Activated CD4-positive, alpha-beta memory T cell treated with anti-CD3 and anti-CD28 coated beads, Interleukin-2, amount 10 ng/mL, durations not matched to agents 7 days and 5 days (primary cell): ENCODE measurements around the gene ZNF20. TPM values are rescaled to one million over a fixed set of nuclear protein-coding genes. Genes with fewer than 3 reads are reported as not detected.
"Not testable (repeated sequence)": the region's sequence is repeated elsewhere in the genome, so short reads cannot be mapped to it uniquely, and the experiment has no call there.

ENCODE experiments used
- CTCF ChIA-PET: fragments of 350-600 bp; sonication (Branson Sonifier 250); formaldehyde crosslinking; loops from one replicate; lab custom pipeline; 2021; ENCODE audit warnings: antibody characterized with exemption, inconsistent platforms; lab: Charles Lee
- POLR2A ChIA-PET: fragments of 350-600 bp; sonication (Branson Sonifier 250); formaldehyde crosslinking; loops from one replicate; lab custom pipeline; 2021; ENCODE audit warnings: antibody characterized with exemption; lab: Charles Lee
- DNase-seq: peaks from one replicate; pipeline ENCODE4 v3.0.0-alpha.2; 2020
- H3K27ac Mint-ChIP-seq: one replicate; pipeline ENCODE4 v1.8.0; 2021; ENCODE audit warnings: mild to moderate bottlenecking, mixed read lengths
- H3K27me3 Mint-ChIP-seq: one replicate; pipeline ENCODE4 v1.8.0; 2021; ENCODE audit warnings: mixed read lengths
- H3K36me3 Mint-ChIP-seq: one replicate; pipeline ENCODE4 v1.8.0; 2021; ENCODE audit warnings: low read depth, mixed read lengths
- H3K4me1 Mint-ChIP-seq: one replicate; pipeline ENCODE4 v1.8.0; 2021; ENCODE audit warnings: mixed read lengths
- H3K4me3 Mint-ChIP-seq: one replicate; pipeline ENCODE4 v1.8.0; 2021; ENCODE audit warnings: mild to moderate bottlenecking, mixed read lengths
- H3K9me3 Mint-ChIP-seq: one replicate; pipeline ENCODE4 v1.8.0; 2021; ENCODE audit warnings: mixed read lengths
- total RNA-seq, 2 experiments: library from RNA; stranded (reverse); gene quantifications; one replicate each; pipeline ENCODE4 v1.2.3, GENCODE V29; 2021

ZNF20 gene
- total RNA-seq, 2 experiments from 2014 or later = 5.3 to 5.8 TPM

DNA sequence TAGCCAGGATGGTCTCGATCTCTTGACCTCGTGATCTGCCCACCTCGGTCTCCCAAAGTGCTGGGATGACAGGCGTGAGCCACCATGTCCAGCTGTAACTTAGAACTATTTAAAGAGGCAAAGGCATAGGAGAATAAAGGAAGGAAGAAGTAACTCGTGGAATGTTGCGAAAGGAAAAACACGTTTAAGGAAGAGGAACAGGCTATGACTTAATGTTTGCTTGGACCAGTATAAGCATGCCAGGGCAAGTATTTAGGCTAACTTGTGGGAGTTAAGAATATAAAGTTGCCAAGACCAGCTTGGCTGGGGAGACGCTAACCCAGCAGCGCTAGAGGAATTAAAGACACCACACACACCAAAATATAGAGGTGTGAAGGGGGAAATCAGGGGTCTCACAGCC lies 42.1 kb downstream of the ZNF20 start:
- ChIA-PET CTCF (no interaction called here), POLR2A (no interaction called here)
- H3K27me3 Mint-ChIP-seq = peaks cover 1% of the 10 kb centered on the region
- H3K4me3 Mint-ChIP-seq = no peak overlapping the region
- DNase-seq = no peak
- H3K9me3 Mint-ChIP-seq = peaks cover 53% of the 10 kb centered on the region
- peaks cover 13% of the 10 kb centered on the region for H3K36me3 Mint-ChIP-seq
- H3K4me1 Mint-ChIP-seq = peaks cover 7% of the 10 kb centered on the region
- H3K27ac Mint-ChIP-seq = no peak overlapping the region

DNA sequence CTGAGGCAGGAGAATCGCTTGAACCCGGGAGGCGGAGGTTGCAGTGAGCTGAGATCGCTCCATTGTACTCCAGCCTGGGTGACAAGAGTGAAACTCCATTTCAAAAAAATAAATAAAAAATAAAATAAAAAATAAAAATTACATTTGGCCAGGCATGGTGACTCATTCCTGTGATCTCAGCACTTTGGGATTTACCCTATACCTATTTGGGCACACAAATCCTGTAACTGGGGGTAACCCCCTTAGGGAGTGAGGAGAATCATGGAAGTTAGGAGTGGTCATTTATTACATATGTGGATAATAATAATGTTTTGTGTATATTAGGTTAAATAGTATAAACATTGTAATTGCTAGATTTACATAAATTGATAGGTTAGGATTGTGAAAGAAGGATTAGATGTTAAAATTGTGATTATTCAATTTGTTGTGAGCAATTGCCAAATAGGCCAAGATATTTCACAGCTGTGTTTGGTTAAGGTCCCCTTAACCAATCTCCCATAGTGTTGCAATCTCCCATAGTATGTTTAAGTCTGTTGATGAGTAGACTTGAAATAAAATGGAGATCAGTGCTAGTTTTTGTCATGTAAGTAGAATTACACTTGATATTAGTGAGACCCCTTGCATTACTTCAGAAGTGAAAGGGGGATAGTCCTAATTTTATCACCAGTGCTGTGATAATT lies 44.9 kb downstream of the ZNF20 start:
- peaks cover 31% of the 10 kb centered on the region for H3K9me3 Mint-ChIP-seq
- CTCF ChIA-PET = no interaction called here
- peaks cover 12% of the 10 kb centered on the region for H3K4me1 Mint-ChIP-seq
- H3K4me3 Mint-ChIP-seq = no peak overlapping the region
- peaks cover 13% of the 10 kb centered on the region for H3K36me3 Mint-ChIP-seq
- POLR2A ChIA-PET = no interaction called here
- peaks cover 1% of the 10 kb centered on the region for H3K27me3 Mint-ChIP-seq
- H3K27ac Mint-ChIP-seq = no peak overlapping the region
- no peak for DNase-seq

DNA sequence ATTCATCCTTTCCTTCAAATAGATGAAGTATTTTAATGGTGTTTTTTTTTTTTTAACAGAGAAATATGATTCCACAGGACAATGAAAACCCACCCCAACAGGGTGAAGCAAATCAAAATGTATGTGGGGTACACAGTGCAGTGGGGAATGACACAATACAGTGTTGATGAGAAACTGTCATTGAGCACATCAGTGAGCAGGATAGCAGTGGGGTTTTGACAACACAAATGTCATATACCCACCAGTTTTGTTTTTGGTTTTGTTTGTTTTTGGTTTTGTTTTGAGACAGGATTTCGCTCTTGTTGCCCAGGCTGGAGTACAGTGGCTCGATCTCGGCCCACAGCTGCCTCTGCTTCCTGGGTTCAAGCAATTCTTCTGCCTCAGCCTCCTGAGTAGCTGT lies 46.4 kb downstream of the ZNF20 start:
- peaks cover 13% of the 10 kb centered on the region for H3K36me3 Mint-ChIP-seq
- H3K27me3 Mint-ChIP-seq = peaks cover 1% of the 10 kb centered on the region
- DNase-seq = no peak
- CTCF ChIA-PET = no interaction called here
- no peak overlapping the region for H3K27ac Mint-ChIP-seq
- peaks cover 20% of the 10 kb centered on the region for H3K9me3 Mint-ChIP-seq
- POLR2A ChIA-PET = no interaction called here
- peaks cover 12% of the 10 kb centered on the region for H3K4me1 Mint-ChIP-seq
- no peak overlapping the region for H3K4me3 Mint-ChIP-seq

DNA sequence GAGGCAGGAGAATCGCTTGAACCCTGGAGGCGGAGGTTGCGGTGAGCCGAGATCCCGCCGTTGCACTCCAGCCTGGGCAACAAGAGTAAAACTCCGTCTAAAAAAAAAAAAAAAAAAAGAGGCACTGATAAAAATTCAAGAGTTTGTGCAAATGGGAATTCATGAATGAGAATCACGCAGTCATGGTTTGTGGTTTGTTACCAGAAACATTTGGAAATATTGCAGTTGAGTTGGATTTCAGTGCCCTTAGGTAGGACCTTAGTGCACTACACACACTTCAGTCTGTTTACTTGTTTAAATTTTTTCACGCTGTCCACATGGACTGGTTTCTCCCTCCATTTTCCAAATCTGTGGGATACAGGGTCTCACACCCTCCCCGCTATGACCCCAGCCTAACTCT lies 47.2 kb downstream of the ZNF20 start:
- POLR2A ChIA-PET = interaction anchor here (1.0 to 1.1 kb wide), 2 partner anchors 28 to 63 kb away, joined by 3 to 4 read pairs; partner anchors contain the start of gene ZNF625
- CTCF ChIA-PET = interaction anchor here (1.6 to 2.9 kb wide), 2 partner anchors 34 to 169 kb away, joined by 6 to 14 read pairs; partner anchors contain the start of gene ZNF700
- H3K4me3 Mint-ChIP-seq = peak overlapping the region; percentile 73
- H3K4me1 Mint-ChIP-seq = peaks cover 12% of the 10 kb centered on the region
- no peak for DNase-seq
- peaks cover 20% of the 10 kb centered on the region for H3K9me3 Mint-ChIP-seq
- peaks cover 1% of the 10 kb centered on the region for H3K27me3 Mint-ChIP-seq
- H3K27ac Mint-ChIP-seq = no peak overlapping the region
- peaks cover 10% of the 10 kb centered on the region for H3K36me3 Mint-ChIP-seq

DNA sequence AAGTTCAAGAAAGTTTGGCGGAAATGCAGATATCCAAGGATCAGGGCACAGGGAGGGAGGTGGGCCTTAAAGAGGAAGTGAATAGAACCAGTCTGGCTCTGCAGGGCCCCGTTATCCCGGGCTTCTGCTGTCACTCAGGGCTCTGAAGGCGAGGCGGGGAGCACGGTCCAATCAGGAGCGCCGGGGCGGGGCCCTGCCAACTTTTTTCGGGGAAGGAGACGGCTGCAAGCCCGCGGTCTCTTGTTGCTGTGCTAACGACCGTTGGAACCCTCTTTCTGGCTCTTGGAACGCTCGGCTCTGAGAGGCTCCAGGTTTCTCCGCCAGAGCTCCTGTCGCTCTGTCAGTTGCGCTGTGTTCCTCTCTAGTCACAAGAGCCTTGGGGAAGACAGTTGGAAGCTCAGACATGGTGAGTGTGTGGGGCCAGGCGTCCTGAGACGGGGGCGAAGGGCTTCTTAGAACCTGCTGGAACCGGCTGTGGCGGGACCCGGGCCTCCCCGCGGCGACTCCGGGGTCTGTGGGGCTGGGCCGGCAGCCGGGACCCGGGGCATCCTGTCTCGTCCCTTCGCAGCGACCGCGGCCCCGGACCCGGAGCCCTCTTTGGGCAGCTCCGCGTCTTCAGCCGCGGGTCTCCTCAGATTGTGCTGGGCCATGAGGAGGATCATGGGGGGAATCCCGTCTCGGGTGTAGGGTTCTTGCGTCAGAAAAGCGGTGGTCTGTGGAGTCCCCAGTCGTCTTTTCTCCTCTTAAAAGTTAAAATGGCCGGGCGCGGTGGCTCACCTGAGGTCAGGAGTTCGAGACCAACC lies 47.9 kb downstream of the ZNF20 start:
- peak; percentile 69 for DNase-seq
- peaks cover 9% of the 10 kb centered on the region for H3K36me3 Mint-ChIP-seq
- peak overlapping the region; percentile 73 for H3K4me3 Mint-ChIP-seq
- peaks cover 12% of the 10 kb centered on the region for H3K4me1 Mint-ChIP-seq
- H3K27ac Mint-ChIP-seq = peak overlapping the region; percentile 60
- ChIA-PET POLR2A (interaction anchor here (1.0 to 1.8 kb wide), 4 partner anchors 27 to 168 kb away, joined by 3 to 6 read pairs (median 4); partner anchors contain the start of genes ZNF625, ZNF700 and ZNF763), CTCF (interaction anchor here (1.6 to 2.9 kb wide), 3 partner anchors 33 to 168 kb away, joined by 4 to 14 read pairs (median 6); partner anchors contain the start of gene ZNF700)
- peaks cover 22% of the 10 kb centered on the region for H3K9me3 Mint-ChIP-seq
- peaks cover 1% of the 10 kb centered on the region for H3K27me3 Mint-ChIP-seq

DNA sequence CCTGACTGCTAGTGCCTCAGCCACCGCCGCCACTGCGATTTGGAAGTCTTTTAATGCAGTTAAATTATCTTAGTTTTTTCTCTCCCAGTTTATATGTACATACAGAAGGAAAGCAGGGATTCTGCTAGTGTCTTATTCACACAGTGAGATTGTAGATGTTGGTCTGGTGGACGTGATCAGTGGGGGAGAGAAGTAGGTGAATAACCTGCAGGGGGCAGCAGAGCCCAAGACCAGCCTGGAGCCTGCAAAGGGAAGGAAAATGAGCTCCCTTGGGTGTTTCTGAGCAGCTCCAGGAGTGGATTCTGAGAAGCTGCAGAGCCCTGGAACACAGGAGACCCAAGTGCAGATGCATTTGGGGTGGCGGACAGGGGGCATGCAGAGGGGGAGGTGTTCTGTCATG lies 49.3 kb downstream of the ZNF20 start:
- no peak overlapping the region for H3K4me3 Mint-ChIP-seq
- peaks cover 1% of the 10 kb centered on the region for H3K27me3 Mint-ChIP-seq
- ChIA-PET POLR2A (interaction anchor here (0.6 to 1.8 kb wide), 5 partner anchors 9 to 293 kb away, joined by 3 to 6 read pairs (median 3); partner anchors contain the start of genes ZNF20, ZNF491, ZNF700 and ZNF763), CTCF (interaction anchor here (0.6 to 2.9 kb wide), 9 partner anchors 50 to 581 kb away, joined by 3 to 14 read pairs (median 4); partner anchors contain the start of genes ZNF20, ZNF563, ZNF700 and ZNF799)
- H3K36me3 Mint-ChIP-seq = peaks cover 9% of the 10 kb centered on the region
- H3K9me3 Mint-ChIP-seq = peaks cover 24% of the 10 kb centered on the region
- H3K4me1 Mint-ChIP-seq = peaks cover 12% of the 10 kb centered on the region
- peak; percentile 63 for DNase-seq
- no peak overlapping the region for H3K27ac Mint-ChIP-seq

DNA sequence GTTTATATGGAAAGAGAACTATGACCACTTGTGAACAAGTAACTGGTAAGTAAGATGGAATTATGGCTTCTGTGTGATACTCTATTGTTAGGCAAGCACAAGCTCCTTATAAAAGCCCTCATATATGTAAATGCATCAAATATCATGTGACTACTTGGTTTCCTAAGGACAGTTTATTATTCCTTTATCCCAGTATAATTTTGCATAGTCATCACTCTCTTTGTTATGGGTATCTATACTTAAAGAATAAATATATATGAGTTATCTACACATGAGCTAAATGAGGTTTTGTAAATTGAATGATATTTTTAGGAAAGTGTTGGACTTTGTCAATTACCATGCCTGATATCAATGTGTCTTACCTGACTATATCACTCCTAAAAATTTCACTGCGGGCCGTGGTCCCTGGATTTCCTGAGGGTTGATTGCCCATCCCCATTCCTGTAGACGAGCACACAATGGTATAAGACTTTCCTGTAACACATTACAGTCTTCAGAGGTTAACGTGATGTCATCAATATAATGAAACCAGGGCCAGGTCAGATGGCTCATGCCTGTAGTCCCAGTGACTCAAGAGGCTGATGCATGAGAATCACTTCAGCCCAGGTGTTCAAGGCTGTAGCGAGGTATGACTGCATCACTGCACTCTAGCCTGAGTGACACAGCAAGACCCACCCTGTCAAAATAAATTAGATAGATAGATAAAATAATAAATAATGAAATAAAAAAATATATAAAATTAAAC lies 54.9 kb downstream of the ZNF20 start:
- Mint-ChIP-seq H3K4me1 (no peaks in the 10 kb centered on the region), H3K36me3 (peaks cover 3% of the 10 kb centered on the region), H3K4me3 (no peak overlapping the region), H3K27ac (no peak overlapping the region), H3K9me3 (peaks cover 29% of the 10 kb centered on the region), H3K27me3 (no peaks in the 10 kb centered on the region)
- ChIA-PET POLR2A (interaction anchor here (0.9 kb wide), 1 partner anchor 160 kb away, joined by 5 read pairs; the partner anchor contains the start of gene ZNF700), CTCF (no interaction called here)
- DNase-seq = no peak

DNA sequence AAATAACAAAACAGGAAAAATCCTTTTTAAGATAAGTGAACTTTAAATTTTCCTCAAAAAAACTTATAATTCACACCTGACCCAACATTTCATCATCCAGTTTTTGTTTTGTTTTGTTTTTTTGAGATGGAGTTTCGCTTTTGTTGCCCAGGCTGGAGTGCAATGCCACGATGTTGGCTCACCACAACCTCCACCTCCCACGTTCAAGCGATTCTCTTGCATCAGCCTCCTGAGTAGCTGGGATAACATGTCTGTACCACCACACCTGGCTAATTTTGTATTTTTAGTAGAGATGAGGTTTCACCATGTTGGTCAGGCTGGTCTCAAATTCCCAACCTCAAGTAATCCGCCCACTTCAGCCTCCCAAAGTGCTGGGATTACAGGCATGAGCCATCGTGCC lies 56.8 kb downstream of the ZNF20 start:
- H3K4me3 Mint-ChIP-seq, POLR2A ChIA-PET, H3K36me3 Mint-ChIP-seq, H3K27ac Mint-ChIP-seq, H3K27me3 Mint-ChIP-seq, DNase-seq, CTCF ChIA-PET, H3K4me1 Mint-ChIP-seq: not testable (repeated sequence)
- H3K9me3 Mint-ChIP-seq = peaks cover 31% of the 10 kb centered on the region

Other genes with a start within 250 kb of the ZNF20 start
- gene ZNF700, start 215.2 kb downstream of the ZNF20 start, total RNA-seq = 10 to 100 TPM; 19.1 to 20.4 TPM
- gene ZNF763, start 175.3 kb downstream of the ZNF20 start, total RNA-seq = 1 to 10 TPM; 1.4 to 2.2 TPM
- under 1 TPM in 1 of 2 experiments, not detected in 1; 0.25 TPM for gene ZNF433, start 104.7 kb downstream of the ZNF20 start, total RNA-seq
- under 1 TPM; 0.15 to 0.28 TPM for gene ZNF878, start 87.4 kb downstream of the ZNF20 start, total RNA-seq
- gene ZNF844, start 75.6 kb downstream of the ZNF20 start, total RNA-seq = 1 to 10 TPM; 1.4 to 1.6 TPM
- gene ZNF625, start 16.4 kb upstream of the ZNF20 start, total RNA-seq = 1 to 10 TPM; 2.7 to 3.8 TPM
- 10 to 100 TPM; 11.0 TPM for gene ZNF136, start 22.7 kb upstream of the ZNF20 start, total RNA-seq
- gene ZNF44, start 154.5 kb upstream of the ZNF20 start, total RNA-seq = 10 to 100 TPM; 14.9 to 16.2 TPM
- 1 to 10 TPM; 4.0 to 4.5 TPM for gene ZNF563, start 193.3 kb upstream of the ZNF20 start, total RNA-seq
- under 1 TPM; 0.75 to 0.86 TPM for gene ZNF442, start 225.3 kb upstream of the ZNF20 start, total RNA-seq